Measurements from ENCODE around the gene NECAB3.

Gene NECAB3

DNA sequence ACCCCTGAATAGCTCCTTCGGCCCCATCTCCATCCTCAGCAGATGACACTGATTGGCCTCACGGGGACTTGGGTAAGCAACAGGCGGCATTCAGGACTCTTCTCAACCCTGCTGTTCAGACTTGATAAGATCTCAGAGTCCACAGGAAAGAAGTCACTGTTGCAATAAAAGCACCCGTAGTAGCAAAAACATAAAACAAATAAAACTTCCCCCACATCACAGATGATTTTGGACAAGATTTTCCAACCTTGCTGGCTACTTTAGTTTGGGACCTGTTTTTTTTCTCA, 29.2 kb downstream of the NECAB3 start:
- Histone ChIP-seq H3K4me1 (ENCODE audit: control insufficient read depth, low read length) (no peaks in the 10 kb centered on the region), H3K9me3 (ENCODE audit: control insufficient read depth, insufficient read depth, low read length) (no peaks in the 10 kb centered on the region), H3K27ac (ENCODE audit: low read depth, low read length) (no peak overlapping the region), H3K9me2 (replicated peaks; ENCODE audit: control insufficient read depth, low read length) (no peaks in the 10 kb centered on the region), H3K79me2 (ENCODE audit: control insufficient read depth, low read length) (no peaks in the 10 kb centered on the region), H3F3A (ENCODE audit: control insufficient read depth, insufficient read depth) (no peaks in the 10 kb centered on the region), H3K36me3 (ENCODE audit: control insufficient read depth, low read length) (peaks cover 3% of the 10 kb centered on the region; the same call in 1 of the 2 replicates), H3K4me3 (ENCODE audit: low read length) (no peak overlapping the region), H3K4me2 (ENCODE audit: low read length) (no peak overlapping the region), H4K20me1 (ENCODE audit: control insufficient read depth, insufficient read depth, low read depth, low read length) (no peaks in the 10 kb centered on the region), H3K27me3 (ENCODE audit: control insufficient read depth, low read length) (no peaks in the 10 kb centered on the region)
- TF ChIP-seq, protein P1, sequence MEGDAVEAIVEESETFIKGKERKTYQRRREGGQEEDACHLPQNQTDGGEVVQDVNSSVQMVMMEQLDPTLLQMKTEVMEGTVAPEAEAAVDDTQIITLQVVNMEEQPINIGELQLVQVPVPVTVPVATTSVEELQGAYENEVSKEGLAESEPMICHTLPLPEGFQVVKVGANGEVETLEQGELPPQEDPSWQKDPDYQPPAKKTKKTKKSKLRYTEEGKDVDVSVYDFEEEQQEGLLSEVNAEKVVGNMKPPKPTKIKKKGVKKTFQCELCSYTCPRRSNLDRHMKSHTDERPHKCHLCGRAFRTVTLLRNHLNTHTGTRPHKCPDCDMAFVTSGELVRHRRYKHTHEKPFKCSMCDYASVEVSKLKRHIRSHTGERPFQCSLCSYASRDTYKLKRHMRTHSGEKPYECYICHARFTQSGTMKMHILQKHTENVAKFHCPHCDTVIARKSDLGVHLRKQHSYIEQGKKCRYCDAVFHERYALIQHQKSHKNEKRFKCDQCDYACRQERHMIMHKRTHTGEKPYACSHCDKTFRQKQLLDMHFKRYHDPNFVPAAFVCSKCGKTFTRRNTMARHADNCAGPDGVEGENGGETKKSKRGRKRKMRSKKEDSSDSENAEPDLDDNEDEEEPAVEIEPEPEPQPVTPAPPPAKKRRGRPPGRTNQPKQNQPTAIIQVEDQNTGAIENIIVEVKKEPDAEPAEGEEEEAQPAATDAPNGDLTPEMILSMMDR (IDR thresholded peaks at IDR 0.05; ENCODE audit: low read depth, low read length, poor library complexity, severe bottlenecking), result no peak
- TF ChIP-seq EZH2phosphoT487 (IDR thresholded peaks at IDR 0.05; ENCODE audit: borderline replicate concordance, low read length), result no peak

DNA sequence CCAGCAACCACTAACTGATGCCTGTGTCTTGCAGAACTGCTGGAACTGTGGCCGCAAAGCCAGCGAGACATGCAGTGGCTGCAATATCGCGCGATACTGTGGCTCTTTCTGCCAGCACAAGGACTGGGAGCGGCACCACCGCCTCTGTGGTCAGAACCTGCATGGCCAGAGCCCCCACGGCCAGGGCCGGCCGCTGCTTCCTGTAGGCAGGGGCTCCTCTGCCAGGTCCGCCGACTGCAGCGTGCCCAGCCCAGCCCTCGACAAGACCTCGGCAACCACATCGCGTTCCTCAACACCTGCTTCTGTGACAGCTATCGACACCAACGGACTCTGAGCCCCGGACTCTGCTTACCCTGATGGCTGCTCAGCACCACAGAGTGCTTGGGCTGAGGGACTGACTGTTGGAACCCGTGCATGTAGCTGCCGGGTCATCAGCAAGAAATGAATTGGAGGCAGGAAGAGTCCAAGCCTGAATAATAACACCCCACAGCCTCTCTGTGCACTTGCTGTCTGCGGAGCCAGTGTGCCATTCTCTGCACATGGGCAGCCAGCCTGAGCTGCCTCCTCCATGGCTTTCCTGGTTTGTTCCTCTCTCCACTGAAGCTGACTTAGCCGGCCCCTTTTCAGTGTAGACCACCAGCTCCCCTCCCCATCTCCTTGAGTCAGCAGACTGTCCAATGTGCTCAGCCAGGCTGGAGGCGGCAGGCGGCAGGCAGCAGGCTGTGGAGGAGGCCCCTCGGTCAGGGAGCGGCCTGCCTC, 29.7 kb downstream of the NECAB3 start:
- no peak overlapping the region for H3K4me2 ChIP-seq (ENCODE audit: low read length)
- H3K4me1 ChIP-seq (ENCODE audit: control insufficient read depth, low read length), result no peaks in the 10 kb centered on the region
- H3K79me2 ChIP-seq (ENCODE audit: control insufficient read depth, low read length), result no peaks in the 10 kb centered on the region
- no peak overlapping the region for H3K4me3 ChIP-seq (ENCODE audit: low read length)
- H3K9me2 ChIP-seq (replicated peaks; ENCODE audit: control insufficient read depth, low read length), result no peaks in the 10 kb centered on the region
- TF ChIP-seq EZH2phosphoT487 (IDR thresholded peaks at IDR 0.05; ENCODE audit: borderline replicate concordance, low read length), result no peak
- TF ChIP-seq, protein P1 (IDR thresholded peaks at IDR 0.05; ENCODE audit: low read depth, low read length, poor library complexity, severe bottlenecking), result no peak
- H3K36me3 ChIP-seq (ENCODE audit: control insufficient read depth, low read length), result peaks cover 5% of the 10 kb centered on the region; the same call in 1 of the 2 replicates
- no peaks in the 10 kb centered on the region for H3K27me3 ChIP-seq (ENCODE audit: control insufficient read depth, low read length)
- no peaks in the 10 kb centered on the region for H3F3A ChIP-seq (ENCODE audit: control insufficient read depth, insufficient read depth)
- no peaks in the 10 kb centered on the region for H4K20me1 ChIP-seq (ENCODE audit: control insufficient read depth, insufficient read depth, low read depth, low read length)
- no peaks in the 10 kb centered on the region for H3K9me3 ChIP-seq (ENCODE audit: control insufficient read depth, insufficient read depth, low read length)
- H3K27ac ChIP-seq (ENCODE audit: low read depth, low read length), result no peak overlapping the region

DNA sequence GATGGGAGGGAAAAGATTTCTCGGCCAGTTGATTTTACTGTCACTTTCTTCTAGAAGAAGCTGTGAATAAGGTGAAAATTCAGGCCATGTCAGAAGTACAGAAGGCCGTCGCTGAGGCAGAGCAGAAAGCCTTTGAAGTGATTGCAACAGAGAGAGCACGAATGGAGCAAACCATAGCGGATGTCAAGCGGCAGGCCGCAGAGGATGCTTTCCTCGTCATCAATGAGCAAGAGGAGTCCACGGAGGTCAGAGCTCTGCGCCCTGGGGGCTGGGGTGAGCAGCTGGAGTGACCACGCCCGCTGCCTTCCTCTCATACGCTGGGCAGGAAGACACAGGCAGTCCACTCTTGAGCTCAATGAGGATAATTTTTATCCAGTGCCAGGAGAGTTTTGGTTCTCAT, 33.9 kb downstream of the NECAB3 start:
- TF ChIP-seq, protein P1 (IDR thresholded peaks at IDR 0.05; ENCODE audit: low read depth, low read length, poor library complexity, severe bottlenecking), result no peak
- TF ChIP-seq EZH2phosphoT487 (IDR thresholded peaks at IDR 0.05; ENCODE audit: borderline replicate concordance, low read length), result no peak
- no peaks in the 10 kb centered on the region for H3K4me1 ChIP-seq (ENCODE audit: control insufficient read depth, low read length)
- H3K27me3 ChIP-seq (ENCODE audit: control insufficient read depth, low read length), result no peaks in the 10 kb centered on the region
- no peaks in the 10 kb centered on the region for H3F3A ChIP-seq (ENCODE audit: control insufficient read depth, insufficient read depth)
- H3K4me2 ChIP-seq (ENCODE audit: low read length), result no peak overlapping the region
- no peak overlapping the region for H3K4me3 ChIP-seq (ENCODE audit: low read length)
- no peak overlapping the region for H3K27ac ChIP-seq (ENCODE audit: low read depth, low read length)
- no peaks in the 10 kb centered on the region for H4K20me1 ChIP-seq (ENCODE audit: control insufficient read depth, insufficient read depth, low read depth, low read length)
- no peaks in the 10 kb centered on the region for H3K9me3 ChIP-seq (ENCODE audit: control insufficient read depth, insufficient read depth, low read length)
- peaks cover 5% of the 10 kb centered on the region; the same call in 1 of the 2 replicates for H3K36me3 ChIP-seq (ENCODE audit: control insufficient read depth, low read length)
- no peaks in the 10 kb centered on the region for H3K9me2 ChIP-seq (replicated peaks; ENCODE audit: control insufficient read depth, low read length)
- no peaks in the 10 kb centered on the region for H3K79me2 ChIP-seq (ENCODE audit: control insufficient read depth, low read length)

Data from DOHH2 (cell line).